GM23338 (cell line): ENCODE measurements around the gene DUSP1.

Experiments
- CREB1 ChIP-seq: fragments of 250-450 bp; sonication (Bioruptor Pico); IDR thresholded peaks from 2 replicates; pipeline ENCODE4 v1.5.0; 2020; ENCODE audit warnings: low read depth, mild to moderate bottlenecking, moderate library complexity
- EZH2 ChIP-seq: fragments of 200-600 bp; sonication (generic); IDR thresholded peaks from one replicate; pipeline ENCODE4 v1.8.0; 2017; ENCODE audit warnings: antibody characterized with exemption, mild to moderate bottlenecking, low read depth; ENCODE audit not compliant: unreplicated experiment
- EZH2phosphoT487 ChIP-seq: fragments of 200-600 bp; sonication (generic); IDR thresholded peaks from one replicate; pipeline ENCODE4 v1.8.1; 2018; ENCODE audit warnings: antibody characterized with exemption; ENCODE audit not compliant: unreplicated experiment
- JUNB ChIP-seq: IDR thresholded peaks from one replicate; pipeline ENCODE4 v1.6.1; 2016; ENCODE audit warnings: antibody characterized with exemption; ENCODE audit not compliant: unreplicated experiment
- NANOG ChIP-seq: IDR thresholded peaks from 2 replicates; pipeline ENCODE4 v1.6.1; 2016; ENCODE audit warnings: antibody characterized with exemption, borderline replicate concordance
- POLR2AphosphoS5 ChIP-seq: IDR thresholded peaks from 2 replicates; pipeline ENCODE4 v1.6.1; 2016; ENCODE audit warnings: antibody characterized with exemption, low read depth
- STAT1 ChIP-seq: IDR thresholded peaks from one replicate; pipeline ENCODE4 v1.6.1; 2016; ENCODE audit warnings: antibody characterized with exemption; ENCODE audit not compliant: unreplicated experiment
- ZNF114 ChIP-seq: fragments of 250-450 bp; sonication (Bioruptor Pico); IDR thresholded peaks from 2 replicates; pipeline ENCODE4 v1.5.0; 2020; ENCODE audit warnings: mild to moderate bottlenecking, moderate library complexity
- ZNF331 ChIP-seq: fragments of 250-450 bp; sonication (Bioruptor Pico); IDR thresholded peaks from 2 replicates; pipeline ENCODE4 v1.5.0; 2020; ENCODE audit warnings: low read depth, mild to moderate bottlenecking, moderate library complexity
- TF ChIP-seq, protein P1 (sequence below), 2 experiments: fragments of 200-600 bp in 1 of 2; sonication (generic) in 1 of 2; conservative IDR thresholded peaks; 2 replicates each; pipeline versions ENCODE4 v1.5.1 to v1.6.1; 2016 to 2017; ENCODE audit warnings: antibody characterized with exemption in 2 of 2, low read depth in 2 of 2, mild to moderate bottlenecking in 2 of 2, moderate library complexity in 1 of 2
- TF ChIP-seq, protein P2 (sequence below): IDR thresholded peaks from one replicate; pipeline ENCODE4 v1.6.1; 2018; ENCODE audit warnings: antibody characterized with exemption; ENCODE audit not compliant: unreplicated experiment
- TF ChIP-seq, protein P3 (sequence below): fragments of 250-450 bp; sonication (Bioruptor Pico); IDR thresholded peaks from 2 replicates; pipeline ENCODE4 v1.5.0; 2020; ENCODE audit warnings: mild to moderate bottlenecking, moderate library complexity

DNA sequence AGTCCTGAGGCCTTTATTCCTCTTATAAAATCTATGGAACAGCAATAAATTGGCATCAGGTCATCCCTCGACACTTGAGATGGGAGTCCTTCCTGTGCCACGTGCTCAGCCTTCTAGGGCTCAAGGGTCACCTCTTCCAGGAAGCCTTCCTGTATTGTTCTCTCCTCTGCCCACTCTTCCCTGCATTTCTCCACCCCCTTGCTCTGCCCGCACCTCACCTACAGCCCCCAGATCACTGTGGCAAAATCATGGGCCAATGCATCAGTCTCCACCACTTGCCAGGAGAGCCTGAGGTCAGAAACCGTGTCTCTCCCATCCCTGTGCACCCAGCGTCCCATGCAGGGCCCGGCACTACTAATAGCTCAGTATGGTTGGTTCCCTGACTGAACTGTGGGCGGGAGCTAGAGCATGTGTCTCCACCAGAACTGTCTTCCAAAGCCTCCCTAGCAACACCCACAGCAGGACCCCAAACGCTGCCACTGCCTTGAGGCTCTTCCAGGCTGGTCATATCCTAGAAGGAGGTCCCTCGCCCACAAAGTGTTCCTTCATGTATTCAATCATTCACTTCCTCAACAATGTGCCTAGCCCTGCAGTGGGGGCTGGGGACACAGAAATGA, 13.5 kb downstream of the DUSP1 start:
- TF ChIP-seq, protein P1, sequence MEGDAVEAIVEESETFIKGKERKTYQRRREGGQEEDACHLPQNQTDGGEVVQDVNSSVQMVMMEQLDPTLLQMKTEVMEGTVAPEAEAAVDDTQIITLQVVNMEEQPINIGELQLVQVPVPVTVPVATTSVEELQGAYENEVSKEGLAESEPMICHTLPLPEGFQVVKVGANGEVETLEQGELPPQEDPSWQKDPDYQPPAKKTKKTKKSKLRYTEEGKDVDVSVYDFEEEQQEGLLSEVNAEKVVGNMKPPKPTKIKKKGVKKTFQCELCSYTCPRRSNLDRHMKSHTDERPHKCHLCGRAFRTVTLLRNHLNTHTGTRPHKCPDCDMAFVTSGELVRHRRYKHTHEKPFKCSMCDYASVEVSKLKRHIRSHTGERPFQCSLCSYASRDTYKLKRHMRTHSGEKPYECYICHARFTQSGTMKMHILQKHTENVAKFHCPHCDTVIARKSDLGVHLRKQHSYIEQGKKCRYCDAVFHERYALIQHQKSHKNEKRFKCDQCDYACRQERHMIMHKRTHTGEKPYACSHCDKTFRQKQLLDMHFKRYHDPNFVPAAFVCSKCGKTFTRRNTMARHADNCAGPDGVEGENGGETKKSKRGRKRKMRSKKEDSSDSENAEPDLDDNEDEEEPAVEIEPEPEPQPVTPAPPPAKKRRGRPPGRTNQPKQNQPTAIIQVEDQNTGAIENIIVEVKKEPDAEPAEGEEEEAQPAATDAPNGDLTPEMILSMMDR (conservative IDR thresholded peaks at IDR 0.05; ENCODE audit: low read depth in 2 of 2) = no peak
- TF ChIP-seq, protein P2, sequence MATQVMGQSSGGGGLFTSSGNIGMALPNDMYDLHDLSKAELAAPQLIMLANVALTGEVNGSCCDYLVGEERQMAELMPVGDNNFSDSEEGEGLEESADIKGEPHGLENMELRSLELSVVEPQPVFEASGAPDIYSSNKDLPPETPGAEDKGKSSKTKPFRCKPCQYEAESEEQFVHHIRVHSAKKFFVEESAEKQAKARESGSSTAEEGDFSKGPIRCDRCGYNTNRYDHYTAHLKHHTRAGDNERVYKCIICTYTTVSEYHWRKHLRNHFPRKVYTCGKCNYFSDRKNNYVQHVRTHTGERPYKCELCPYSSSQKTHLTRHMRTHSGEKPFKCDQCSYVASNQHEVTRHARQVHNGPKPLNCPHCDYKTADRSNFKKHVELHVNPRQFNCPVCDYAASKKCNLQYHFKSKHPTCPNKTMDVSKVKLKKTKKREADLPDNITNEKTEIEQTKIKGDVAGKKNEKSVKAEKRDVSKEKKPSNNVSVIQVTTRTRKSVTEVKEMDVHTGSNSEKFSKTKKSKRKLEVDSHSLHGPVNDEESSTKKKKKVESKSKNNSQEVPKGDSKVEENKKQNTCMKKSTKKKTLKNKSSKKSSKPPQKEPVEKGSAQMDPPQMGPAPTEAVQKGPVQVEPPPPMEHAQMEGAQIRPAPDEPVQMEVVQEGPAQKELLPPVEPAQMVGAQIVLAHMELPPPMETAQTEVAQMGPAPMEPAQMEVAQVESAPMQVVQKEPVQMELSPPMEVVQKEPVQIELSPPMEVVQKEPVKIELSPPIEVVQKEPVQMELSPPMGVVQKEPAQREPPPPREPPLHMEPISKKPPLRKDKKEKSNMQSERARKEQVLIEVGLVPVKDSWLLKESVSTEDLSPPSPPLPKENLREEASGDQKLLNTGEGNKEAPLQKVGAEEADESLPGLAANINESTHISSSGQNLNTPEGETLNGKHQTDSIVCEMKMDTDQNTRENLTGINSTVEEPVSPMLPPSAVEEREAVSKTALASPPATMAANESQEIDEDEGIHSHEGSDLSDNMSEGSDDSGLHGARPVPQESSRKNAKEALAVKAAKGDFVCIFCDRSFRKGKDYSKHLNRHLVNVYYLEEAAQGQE = no peak
- TF ChIP-seq ZNF114 (CRISPR knock-in tag) (no peak), POLR2AphosphoS5 (no peak), EZH2 (no peak), JUNB (no peak), CREB1 (CRISPR knock-in tag) (no peak), ZNF331 (CRISPR knock-in tag) (no peak), NANOG (no peak), EZH2phosphoT487 (no peak), STAT1 (no peak)
- TF ChIP-seq, protein P3, sequence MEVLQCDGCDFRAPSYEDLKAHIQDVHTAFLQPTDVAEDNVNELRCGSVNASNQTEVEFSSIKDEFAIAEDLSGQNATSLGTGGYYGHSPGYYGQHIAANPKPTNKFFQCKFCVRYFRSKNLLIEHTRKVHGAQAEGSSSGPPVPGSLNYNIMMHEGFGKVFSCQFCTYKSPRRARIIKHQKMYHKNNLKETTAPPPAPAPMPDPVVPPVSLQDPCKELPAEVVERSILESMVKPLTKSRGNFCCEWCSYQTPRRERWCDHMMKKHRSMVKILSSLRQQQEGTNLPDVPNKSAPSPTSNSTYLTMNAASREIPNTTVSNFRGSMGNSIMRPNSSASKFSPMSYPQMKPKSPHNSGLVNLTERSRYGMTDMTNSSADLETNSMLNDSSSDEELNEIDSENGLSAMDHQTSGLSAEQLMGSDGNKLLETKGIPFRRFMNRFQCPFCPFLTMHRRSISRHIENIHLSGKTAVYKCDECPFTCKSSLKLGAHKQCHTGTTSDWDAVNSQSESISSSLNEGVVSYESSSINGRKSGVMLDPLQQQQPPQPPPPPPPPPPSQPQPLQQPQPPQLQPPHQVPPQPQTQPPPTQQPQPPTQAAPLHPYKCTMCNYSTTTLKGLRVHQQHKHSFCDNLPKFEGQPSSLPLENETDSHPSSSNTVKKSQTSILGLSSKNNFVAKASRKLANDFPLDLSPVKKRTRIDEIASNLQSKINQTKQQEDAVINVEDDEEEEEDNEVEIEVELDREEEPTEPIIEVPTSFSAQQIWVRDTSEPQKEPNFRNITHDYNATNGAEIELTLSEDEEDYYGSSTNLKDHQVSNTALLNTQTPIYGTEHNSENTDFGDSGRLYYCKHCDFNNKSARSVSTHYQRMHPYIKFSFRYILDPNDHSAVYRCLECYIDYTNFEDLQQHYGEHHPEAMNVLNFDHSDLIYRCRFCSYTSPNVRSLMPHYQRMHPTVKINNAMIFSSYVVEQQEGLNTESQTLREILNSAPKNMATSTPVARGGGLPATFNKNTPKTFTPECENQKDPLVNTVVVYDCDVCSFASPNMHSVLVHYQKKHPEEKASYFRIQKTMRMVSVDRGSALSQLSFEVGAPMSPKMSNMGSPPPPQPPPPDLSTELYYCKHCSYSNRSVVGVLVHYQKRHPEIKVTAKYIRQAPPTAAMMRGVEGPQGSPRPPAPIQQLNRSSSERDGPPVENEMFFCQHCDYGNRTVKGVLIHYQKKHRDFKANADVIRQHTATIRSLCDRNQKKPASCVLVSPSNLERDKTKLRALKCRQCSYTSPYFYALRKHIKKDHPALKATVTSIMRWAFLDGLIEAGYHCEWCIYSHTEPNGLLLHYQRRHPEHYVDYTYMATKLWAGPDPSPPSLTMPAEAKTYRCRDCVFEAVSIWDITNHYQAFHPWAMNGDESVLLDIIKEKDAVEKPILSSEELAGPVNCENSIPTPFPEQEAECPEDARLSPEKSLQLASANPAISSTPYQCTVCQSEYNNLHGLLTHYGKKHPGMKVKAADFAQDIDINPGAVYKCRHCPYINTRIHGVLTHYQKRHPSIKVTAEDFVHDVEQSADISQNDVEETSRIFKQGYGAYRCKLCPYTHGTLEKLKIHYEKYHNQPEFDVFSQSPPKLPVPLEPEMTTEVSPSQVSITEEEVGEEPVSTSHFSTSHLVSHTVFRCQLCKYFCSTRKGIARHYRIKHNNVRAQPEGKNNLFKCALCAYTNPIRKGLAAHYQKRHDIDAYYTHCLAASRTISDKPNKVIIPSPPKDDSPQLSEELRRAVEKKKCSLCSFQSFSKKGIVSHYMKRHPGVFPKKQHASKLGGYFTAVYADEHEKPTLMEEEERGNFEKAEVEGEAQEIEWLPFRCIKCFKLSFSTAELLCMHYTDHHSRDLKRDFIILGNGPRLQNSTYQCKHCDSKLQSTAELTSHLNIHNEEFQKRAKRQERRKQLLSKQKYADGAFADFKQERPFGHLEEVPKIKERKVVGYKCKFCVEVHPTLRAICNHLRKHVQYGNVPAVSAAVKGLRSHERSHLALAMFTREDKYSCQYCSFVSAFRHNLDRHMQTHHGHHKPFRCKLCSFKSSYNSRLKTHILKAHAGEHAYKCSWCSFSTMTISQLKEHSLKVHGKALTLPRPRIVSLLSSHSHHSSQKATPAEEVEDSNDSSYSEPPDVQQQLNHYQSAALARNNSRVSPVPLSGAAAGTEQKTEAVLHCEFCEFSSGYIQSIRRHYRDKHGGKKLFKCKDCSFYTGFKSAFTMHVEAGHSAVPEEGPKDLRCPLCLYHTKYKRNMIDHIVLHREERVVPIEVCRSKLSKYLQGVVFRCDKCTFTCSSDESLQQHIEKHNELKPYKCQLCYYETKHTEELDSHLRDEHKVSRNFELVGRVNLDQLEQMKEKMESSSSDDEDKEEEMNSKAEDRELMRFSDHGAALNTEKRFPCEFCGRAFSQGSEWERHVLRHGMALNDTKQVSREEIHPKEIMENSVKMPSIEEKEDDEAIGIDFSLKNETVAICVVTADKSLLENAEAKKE = no peak
